SKM-1 (cell line): ENCODE data around the gene NDUFS7.
"Not testable (repeated sequence)": the region's sequence is repeated elsewhere in the genome, so short reads cannot be mapped to it uniquely, and the experiment has no call there.

Source experiments
- DNase-seq: peaks from one replicate; lab custom pipeline; 2025; ENCODE audit not compliant: unreplicated experiment; lab: John Stamatoyannopoulos, UW

Gene NDUFS7

GRCh38 chr19:1431759-1432506 is 48.2 kb downstream of the NDUFS7 start:
- no peak for DNase-seq

DNA sequence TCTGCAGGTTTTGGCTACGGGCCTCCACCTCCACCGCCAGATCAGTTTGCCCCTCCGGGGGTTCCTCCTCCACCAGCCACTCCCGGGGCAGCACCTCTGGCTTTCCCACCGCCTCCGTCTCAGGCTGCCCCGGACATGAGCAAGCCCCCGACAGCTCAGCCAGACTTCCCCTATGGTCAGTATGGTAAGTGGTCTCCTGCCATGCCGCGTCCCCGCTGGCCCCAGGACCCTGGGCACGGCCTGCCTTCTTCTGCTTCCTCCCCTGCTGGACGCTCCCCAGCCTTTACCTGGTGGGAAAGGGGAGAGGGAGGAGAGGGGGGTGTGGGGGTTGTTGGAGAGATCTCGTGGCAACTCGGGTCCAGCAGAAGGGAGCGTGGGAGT is 48.8 kb downstream of the NDUFS7 start:
- no peak for DNase-seq

GRCh38 chr19:1433119-1434039 is 49.7 kb downstream of the NDUFS7 start:
- DNase-seq: no peak

- no peak for DNase-seq
Observed at GRCh38 chr19:1434040-1434366, 50.3 kb downstream of the NDUFS7 start.

DNA sequence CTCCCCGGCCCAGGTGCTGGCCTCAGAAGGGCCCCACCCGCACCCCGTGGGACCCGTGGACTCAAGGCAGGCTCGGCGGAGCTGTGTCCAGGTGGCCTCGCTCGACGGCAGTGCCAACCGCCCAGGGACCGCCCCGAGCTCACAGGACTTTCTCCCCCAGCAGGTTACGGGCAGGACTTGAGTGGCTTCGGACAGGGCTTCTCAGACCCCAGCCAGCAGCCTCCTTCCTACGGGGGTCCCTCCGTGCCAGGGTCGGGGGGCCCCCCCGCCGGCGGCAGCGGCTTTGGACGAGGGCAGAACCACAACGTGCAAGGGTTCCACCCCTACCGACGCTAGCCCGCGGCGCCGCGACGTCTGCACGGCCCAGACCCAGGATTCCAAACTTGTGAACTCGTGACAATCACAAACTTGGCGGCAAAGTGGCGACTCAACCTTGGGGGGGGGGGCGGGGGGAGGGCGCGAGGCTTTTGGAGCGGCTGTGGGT is 50.9 kb downstream of the NDUFS7 start:
- no peak for DNase-seq

GRCh38 chr19:1435378-1435989 is 51.8 kb downstream of the NDUFS7 start:
- DNase-seq: no peak

GRCh38 chr19:1437609-1438008 is 53.9 kb downstream of the NDUFS7 start:
- no peak for DNase-seq

GRCh38 chr19:1438035-1438932 is 54.6 kb downstream of the NDUFS7 start, which contains the start of gene RPS15:
Gene RPS15, plus strand, starts transcription at chr19:1438396. Its CDS starts 30 bp downstream, at chr19:1438426.
- DNase-seq: peak; percentile 92

- DNase-seq: no peak
Observed at GRCh38 chr19:1438933-1439354, 55.2 kb downstream of the NDUFS7 start.

GRCh38 chr19:1439525-1440417 is 56.1 kb downstream of the NDUFS7 start:
- DNase-seq: not testable (repeated sequence)

- DNase-seq: no peak
Observed at GRCh38 chr19:1440418-1440801, 56.7 kb downstream of the NDUFS7 start.

- no peak for DNase-seq
Observed at GRCh38 chr19:1441022-1441426, 57.3 kb downstream of the NDUFS7 start.

- no peak for DNase-seq
Observed at GRCh38 chr19:1441677-1442438, 58.2 kb downstream of the NDUFS7 start.
